Stomach smooth muscle (tissue), 2 donors: ENCODE data around the gene DDX20.
A peak's percentile ranks its signal among the peaks of the same experiment; 100 is the strongest.

Experiments used
- H3K27ac ChIP-seq: one replicate; pipeline ENCODE4 v1.7.0; 2013; ENCODE audit warnings: mild to moderate bottlenecking, low read length, inconsistent platforms
- H3K27me3 ChIP-seq, 2 donors: one replicate each; pipeline ENCODE4 v1.7.0; 2013; ENCODE audit warnings: low read length in 2 of 2; ENCODE audit not compliant: insufficient read depth in 2 of 2, control insufficient read depth in 1 of 2
- H3K36me3 ChIP-seq, 2 donors: one replicate each; pipeline ENCODE4 v1.7.0; 2013; ENCODE audit warnings: low read length in 2 of 2; ENCODE audit not compliant: control insufficient read depth in 2 of 2, insufficient read depth in 2 of 2
- H3K4me1 ChIP-seq: one replicate; pipeline ENCODE4 v1.7.0; 2013; ENCODE audit warnings: low read length; ENCODE audit not compliant: control insufficient read depth, insufficient read depth
- H3K4me3 ChIP-seq, 2 donors: one replicate each; pipeline ENCODE4 v1.7.0; 2013; ENCODE audit warnings: low read length in 2 of 2
- H3K9ac ChIP-seq, 2 donors: one replicate each; pipeline ENCODE4 v1.7.0; 2013; ENCODE audit warnings: low read length in 2 of 2, mild to moderate bottlenecking in 1 of 2
- H3K9me3 ChIP-seq, 2 donors: one replicate each; pipeline ENCODE4 v1.7.0; 2013; ENCODE audit warnings: low read length in 2 of 2; ENCODE audit not compliant: control insufficient read depth in 2 of 2
- donor health status: healthy.
- donor health status: Pancreatic carcinoma.

DDX20 gene

GRCh38 chr1:111733183-111733991 lies 22.3 kb upstream of the DDX20 start:
- H3K27ac ChIP-seq: peak overlapping the region; percentile 70
- H3K9ac ChIP-seq: peak overlapping the region in 1 of 2 donors; percentile 47
- H3K4me3 ChIP-seq: peak overlapping the region in 1 of 2 donors; percentile 40
- no peaks in the 10 kb centered on the region for H3K36me3 ChIP-seq
- no peaks in the 10 kb centered on the region for H3K27me3 ChIP-seq
- peaks cover 81% of the 10 kb centered on the region for H3K4me1 ChIP-seq
- H3K9me3 ChIP-seq: no peaks in the 10 kb centered on the region

GRCh38 chr1:111733992-111734341 lies 21.7 kb upstream of the DDX20 start:
- Histone ChIP-seq H3K36me3 (no peaks in the 10 kb centered on the region), H3K9me3 (no peaks in the 10 kb centered on the region), H3K9ac (peak overlapping the region in 1 of 2 donors; percentile 47), H3K4me1 (peaks cover 86% of the 10 kb centered on the region), H3K4me3 (peak overlapping the region in 1 of 2 donors; percentile 40), H3K27ac (peak overlapping the region; percentile 70), H3K27me3 (no peaks in the 10 kb centered on the region)

GRCh38 chr1:111734426-111734825 lies 21.3 kb upstream of the DDX20 start:
- Histone ChIP-seq H3K9me3 (no peaks in the 10 kb centered on the region), H3K36me3 (no peaks in the 10 kb centered on the region), H3K27ac (peak overlapping the region; percentile 70), H3K27me3 (no peaks in the 10 kb centered on the region), H3K4me3 (no peak overlapping the region), H3K9ac (peak overlapping the region in 1 of 2 donors; percentile 13), H3K4me1 (peaks cover 86% of the 10 kb centered on the region)

GRCh38 chr1:111734856-111735255 lies 20.8 kb upstream of the DDX20 start:
- Histone ChIP-seq H3K9me3 (no peaks in the 10 kb centered on the region), H3K27ac (peak overlapping the region; percentile 70), H3K36me3 (no peaks in the 10 kb centered on the region), H3K27me3 (no peaks in the 10 kb centered on the region), H3K4me3 (no peak overlapping the region), H3K9ac (no peak overlapping the region), H3K4me1 (peaks cover 86% of the 10 kb centered on the region)

- Histone ChIP-seq H3K27ac (no peak overlapping the region), H3K4me3 (no peak overlapping the region), H3K9me3 (no peaks in the 10 kb centered on the region), H3K4me1 (peaks cover 86% of the 10 kb centered on the region), H3K36me3 (no peaks in the 10 kb centered on the region), H3K9ac (no peak overlapping the region), H3K27me3 (no peaks in the 10 kb centered on the region)
Measured at GRCh38 chr1:111735321-111735720, 20.4 kb upstream of the DDX20 start.

GRCh38 chr1:111735858-111736544 lies 19.7 kb upstream of the DDX20 start:
- H3K9me3 ChIP-seq: no peaks in the 10 kb centered on the region
- no peaks in the 10 kb centered on the region for H3K36me3 ChIP-seq
- peak overlapping the region in 1 of 2 donors; percentile 15 for H3K4me3 ChIP-seq
- no peak overlapping the region for H3K9ac ChIP-seq
- H3K27ac ChIP-seq: peak overlapping the region; percentile 41
- no peaks in the 10 kb centered on the region for H3K27me3 ChIP-seq
- peaks cover 83% of the 10 kb centered on the region for H3K4me1 ChIP-seq

GRCh38 chr1:111736548-111737215 lies 19.0 kb upstream of the DDX20 start:
- no peaks in the 10 kb centered on the region for H3K36me3 ChIP-seq
- H3K27me3 ChIP-seq: no peaks in the 10 kb centered on the region
- peak overlapping the region in 1 of 2 donors; percentile 29 for H3K9ac ChIP-seq
- H3K27ac ChIP-seq: peak overlapping the region; percentile 96
- H3K4me3 ChIP-seq: peak overlapping the region; percentile 86 to 89
- H3K4me1 ChIP-seq: peaks cover 86% of the 10 kb centered on the region
- no peaks in the 10 kb centered on the region for H3K9me3 ChIP-seq

GRCh38 chr1:111737216-111738132 lies 18.2 kb upstream of the DDX20 start:
- H3K9ac ChIP-seq: peak overlapping the region; percentile 69 to 81
- no peaks in the 10 kb centered on the region for H3K27me3 ChIP-seq
- H3K9me3 ChIP-seq: no peaks in the 10 kb centered on the region
- H3K4me3 ChIP-seq: peak overlapping the region; percentile 86 to 89
- no peaks in the 10 kb centered on the region for H3K36me3 ChIP-seq
- peak overlapping the region; percentile 96 for H3K27ac ChIP-seq
- peaks cover 79% of the 10 kb centered on the region for H3K4me1 ChIP-seq

- peak overlapping the region; percentile 86 to 89 for H3K4me3 ChIP-seq
- H3K9me3 ChIP-seq: no peaks in the 10 kb centered on the region
- H3K4me1 ChIP-seq: peaks cover 76% of the 10 kb centered on the region
- peak overlapping the region; percentile 69 to 81 for H3K9ac ChIP-seq
- H3K27ac ChIP-seq: peak overlapping the region; percentile 96
- no peaks in the 10 kb centered on the region for H3K27me3 ChIP-seq
- H3K36me3 ChIP-seq: no peaks in the 10 kb centered on the region
Measured at GRCh38 chr1:111738133-111738435, 17.6 kb upstream of the DDX20 start.
